Measurements from ENCODE around the gene LTBP4. TPM values are rescaled to one million over a fixed set of nuclear protein-coding genes. Genes with fewer than 3 reads are reported as not detected.
"Not testable (repeated sequence)": the region's sequence is repeated elsewhere in the genome, so short reads cannot be mapped to it uniquely, and the experiment has no call there.

Gene LTBP4
- 22.1 TPM for polyA plus RNA-seq

- Mint-ChIP-seq H3K27me3 (peaks cover 36% of the 10 kb centered on the region), H3K27ac (peak within 1 kb of the TSS in 1 of 3 donors; percentile 26), H3K9me3 (peaks cover 0 to 2% (median 0%) of the 10 kb centered on the region in 3 donors), H3K4me1 (peaks cover 16 to 37% (median 31%) of the 10 kb centered on the region in 3 donors), H3K4me3 (peak within 1 kb of the TSS; percentile 47 to 86 (median 67)), H3K36me3 (no peaks in the 10 kb centered on the region)
Measured at GRCh38 chr19:40601134-40601974, at the start of gene LTBP4. LTBP4 (plus strand) TSS chr19:40601369; CDS start chr19:40601388, 19 bp downstream.

GRCh38 chr19:40552848-40553247 is 48.3 kb upstream of the LTBP4 start:
- Mint-ChIP-seq H3K27me3 (peaks cover 44% of the 10 kb centered on the region), H3K9me3 (no peaks in the 10 kb centered on the region), H3K4me3 (no peak overlapping the region), H3K36me3 (peaks cover 2% of the 10 kb centered on the region), H3K4me1 (peaks cover 0 to 8% (median 4%) of the 10 kb centered on the region in 3 donors), H3K27ac (no peak overlapping the region)

- Mint-ChIP-seq H3K4me1 (peaks cover 0 to 4% (median 4%) of the 10 kb centered on the region in 3 donors), H3K4me3 (no peak overlapping the region), H3K27ac (no peak overlapping the region), H3K36me3 (peaks cover 2% of the 10 kb centered on the region), H3K27me3 (peaks cover 43% of the 10 kb centered on the region), H3K9me3 (no peaks in the 10 kb centered on the region)
Measured at GRCh38 chr19:40553885-40554857, 47.0 kb upstream of the LTBP4 start.

GRCh38 chr19:40555978-40556689 is 45.0 kb upstream of the LTBP4 start:
- H3K4me1 Mint-ChIP-seq: peaks cover 0 to 2% (median 0%) of the 10 kb centered on the region in 3 donors
- no peak overlapping the region for H3K27ac Mint-ChIP-seq
- H3K36me3 Mint-ChIP-seq: peaks cover 1% of the 10 kb centered on the region
- H3K27me3 Mint-ChIP-seq: peaks cover 36% of the 10 kb centered on the region
- no peaks in the 10 kb centered on the region for H3K9me3 Mint-ChIP-seq
- no peak overlapping the region for H3K4me3 Mint-ChIP-seq

GRCh38 chr19:40556953-40557530 is 44.1 kb upstream of the LTBP4 start:
- H3K9me3 Mint-ChIP-seq: no peaks in the 10 kb centered on the region
- H3K36me3 Mint-ChIP-seq: peaks cover 1% of the 10 kb centered on the region
- peaks cover 33% of the 10 kb centered on the region for H3K27me3 Mint-ChIP-seq
- no peak overlapping the region for H3K27ac Mint-ChIP-seq
- H3K4me1 Mint-ChIP-seq: peaks cover 0 to 2% (median 1%) of the 10 kb centered on the region in 3 donors
- H3K4me3 Mint-ChIP-seq: no peak overlapping the region

GRCh38 chr19:40559394-40559793 is 41.8 kb upstream of the LTBP4 start:
- Mint-ChIP-seq H3K9me3 (no peaks in the 10 kb centered on the region), H3K27ac (no peak overlapping the region), H3K4me3 (no peak overlapping the region), H3K4me1 (peaks cover 0 to 1% (median 0%) of the 10 kb centered on the region in 3 donors), H3K36me3 (peaks cover 1% of the 10 kb centered on the region), H3K27me3 (peaks cover 30% of the 10 kb centered on the region)

- Mint-ChIP-seq H3K9me3 (no peaks in the 10 kb centered on the region), H3K4me1 (peaks cover 0 to 1% (median 0%) of the 10 kb centered on the region in 3 donors), H3K36me3 (peaks cover 1% of the 10 kb centered on the region), H3K27me3 (peaks cover 24% of the 10 kb centered on the region), H3K27ac (no peak overlapping the region), H3K4me3 (no peak overlapping the region)
Measured at GRCh38 chr19:40560092-40560507, 41.1 kb upstream of the LTBP4 start.

- Mint-ChIP-seq H3K36me3 (peaks cover 1% of the 10 kb centered on the region), H3K27me3 (peaks cover 27% of the 10 kb centered on the region), H3K27ac (no peak overlapping the region), H3K4me3 (no peak overlapping the region), H3K4me1 (peaks cover 0 to 1% (median 0%) of the 10 kb centered on the region in 3 donors), H3K9me3 (no peaks in the 10 kb centered on the region)
Measured at GRCh38 chr19:40561947-40562346, 39.2 kb upstream of the LTBP4 start.

- not testable (repeated sequence) for H3K36me3 Mint-ChIP-seq, H3K4me3 Mint-ChIP-seq, H3K9me3 Mint-ChIP-seq, H3K27ac Mint-ChIP-seq, H3K4me1 Mint-ChIP-seq
- peaks cover 34% of the 10 kb centered on the region for H3K27me3 Mint-ChIP-seq
Measured at GRCh38 chr19:40564535-40564934, 36.6 kb upstream of the LTBP4 start.

- Mint-ChIP-seq H3K4me1 (peaks cover 4 to 6% (median 6%) of the 10 kb centered on the region in 3 donors), H3K36me3 (no peaks in the 10 kb centered on the region), H3K9me3 (no peaks in the 10 kb centered on the region), H3K4me3 (no peak overlapping the region), H3K27ac (no peak overlapping the region), H3K27me3 (peaks cover 35% of the 10 kb centered on the region)
Measured at GRCh38 chr19:40565355-40565754, 35.8 kb upstream of the LTBP4 start.

- H3K9me3 Mint-ChIP-seq: peaks cover 0 to 3% (median 2%) of the 10 kb centered on the region in 3 donors
- H3K4me1 Mint-ChIP-seq: peaks cover 4 to 9% (median 9%) of the 10 kb centered on the region in 3 donors
- peak overlapping the region in 1 of 3 donors; percentile 81 for H3K27ac Mint-ChIP-seq
- no peaks in the 10 kb centered on the region for H3K36me3 Mint-ChIP-seq
- H3K4me3 Mint-ChIP-seq: no peak overlapping the region
- H3K27me3 Mint-ChIP-seq: peaks cover 35% of the 10 kb centered on the region
Measured at GRCh38 chr19:40565910-40566495, 35.2 kb upstream of the LTBP4 start.

- Mint-ChIP-seq H3K9me3 (peaks cover 0 to 4% (median 2%) of the 10 kb centered on the region in 3 donors), H3K4me3 (peak overlapping the region in 2 of 4 donors; percentile 55 to 60), H3K36me3 (no peaks in the 10 kb centered on the region), H3K4me1 (peaks cover 4 to 9% (median 7%) of the 10 kb centered on the region in 3 donors), H3K27me3 (peaks cover 31% of the 10 kb centered on the region), H3K27ac (no peak overlapping the region)
Measured at GRCh38 chr19:40567040-40567749, 34.0 kb upstream of the LTBP4 start.

- Mint-ChIP-seq H3K27me3 (peaks cover 31% of the 10 kb centered on the region), H3K4me1 (peaks cover 4 to 9% (median 7%) of the 10 kb centered on the region in 3 donors), H3K9me3 (peaks cover 0 to 4% (median 2%) of the 10 kb centered on the region in 3 donors), H3K36me3 (no peaks in the 10 kb centered on the region), H3K27ac (no peak overlapping the region), H3K4me3 (peak overlapping the region in 2 of 4 donors; percentile 55 to 60)
Measured at GRCh38 chr19:40567750-40568494, 33.2 kb upstream of the LTBP4 start.

All from IgD-negative memory B cell (primary cell).